GM12878 (cell line): ENCODE measurements around the gene TSPO. TPM values are rescaled to one million over a fixed set of nuclear protein-coding genes. Genes with fewer than 3 reads are reported as not detected.

Experiments
- ATAC-seq: fragments of 200-7000 bp; cut with Tn5 transposase; 3 replicates; pipeline ENCODE4 v1.9.1; 2020; ENCODE audit warnings: mild to moderate bottlenecking, moderate library complexity
- BruUV-seq: library from RNA; stranded (reverse); fragments of 400-500 nt; replicated peaks from 2 replicates; lab custom pipeline; 2021; lab: Mats Ljungman, UMichigan
- CTCF ChIA-PET: fragments of 300-600 bp; sonication (Branson Sonifier 250); formaldehyde crosslinking; extraction: SDS; loops from one replicate; lab custom pipeline; 2021; ENCODE audit warnings: inconsistent platforms; lab: Yijun Ruan, JAX
- POLR2A ChIA-PET: fragments of 350-600 bp; formaldehyde crosslinking; extraction: SDS; loops from one replicate; lab custom pipeline; 2021; ENCODE audit warnings: inconsistent platforms; lab: Charles Lee
- RAD21 ChIA-PET: fragments of 300-600 bp; sonication (Branson Sonifier 250); formaldehyde crosslinking; loops from one replicate; lab custom pipeline; 2023; ENCODE audit warnings: antibody characterized with exemption; ENCODE audit not compliant: unreplicated experiment; lab: Charles Lee
- SMC1A ChIA-PET: fragments of 300-600 bp; sonication (Branson Sonifier 250); formaldehyde crosslinking; loops from one replicate; lab custom pipeline; 2023; ENCODE audit not compliant: unreplicated experiment, uncharacterized antibody; lab: Charles Lee
- DNase-seq: peaks from one replicate; pipeline ENCODE4 v3.0.0-alpha.2; 2011; ENCODE audit warnings: low read depth, low spot score
- FAIRE-seq: peaks from 3 replicates; lab custom pipeline; 2011; peaks lifted over from hg19 to GRCh38; lab: Jason Lieb, UNC
- H2AFZ ChIP-seq: 2 replicates; pipeline ENCODE4 v1.6.0; 2011; ENCODE audit warnings: low read depth, low read length, control low read depth; ENCODE audit not compliant: control insufficient read depth
- H3K27ac ChIP-seq: 2 replicates; pipeline ENCODE4 v1.5.1; 2011; ENCODE audit warnings: control low read depth; ENCODE audit not compliant: control insufficient read depth, insufficient read depth
- H3K27me3 ChIP-seq, 2 experiments: replicated peaks in 1 of 2; 2 replicates each; pipeline versions ENCODE4 v1.6.0 to v1.6.1; 2011; ENCODE audit warnings: low read length in 1 of 2; ENCODE audit not compliant: control insufficient read depth in 2 of 2, insufficient read depth in 2 of 2
- H3K36me3 ChIP-seq, 2 experiments: 2 replicates each; pipeline ENCODE4 v1.5.1; 2011; ENCODE audit warnings: low read length in 1 of 2; ENCODE audit not compliant: control insufficient read depth in 2 of 2, insufficient read depth in 2 of 2
- H3K4me1 ChIP-seq: 2 replicates; pipeline ENCODE4 v1.6.1; 2011; ENCODE audit warnings: mild to moderate bottlenecking, low read length, moderate library complexity, mixed read lengths; ENCODE audit not compliant: control insufficient read depth, insufficient read depth
- H3K4me2 ChIP-seq: 2 replicates; pipeline ENCODE4 v1.6.0; 2011; ENCODE audit warnings: control low read depth; ENCODE audit not compliant: control insufficient read depth, insufficient read depth
- H3K4me3 ChIP-seq: fragments of 200-600 bp; sonication (generic); 2 replicates; pipeline ENCODE4 v1.5.1; 2016
- H3K79me2 ChIP-seq: 2 replicates; pipeline ENCODE4 v1.6.0; 2011; ENCODE audit warnings: low read length; ENCODE audit not compliant: control insufficient read depth, insufficient read depth
- H3K9ac ChIP-seq: 2 replicates; pipeline ENCODE4 v1.8.0; 2011; ENCODE audit warnings: low read length, control low read depth, mixed read lengths; ENCODE audit not compliant: control insufficient read depth, insufficient read depth
- H3K9me3 ChIP-seq: replicated peaks from 3 replicates; pipeline ENCODE4 v1.5.1; 2011; ENCODE audit warnings: mild to moderate bottlenecking, low read length; ENCODE audit not compliant: control insufficient read depth, insufficient read depth
- H4K20me1 ChIP-seq: 2 replicates; pipeline ENCODE4 v1.6.0; 2011; ENCODE audit not compliant: control insufficient read depth, insufficient read depth
- BCLAF1 ChIP-seq: fragments of 450-650 bp; IDR thresholded peaks from 2 replicates; pipeline ENCODE4 v1.6.1; 2017; ENCODE audit warnings: antibody characterized with exemption, mild to moderate bottlenecking, moderate library complexity
- CEBPB ChIP-seq, 2 experiments: fragments of 150-350 bp in 1 of 2; IDR thresholded peaks; 2 replicates each; pipeline ENCODE4 v1.6.1; 2012 to 2014; ENCODE audit warnings: low read depth in 2 of 2, low read length in 2 of 2, borderline replicate concordance in 1 of 2, inconsistent platforms in 1 of 2
- LARP7 ChIP-seq: fragments of 450-650 bp; IDR thresholded peaks from 2 replicates; pipeline ENCODE4 v1.6.1; 2017; ENCODE audit warnings: mild to moderate bottlenecking
- MTA3 ChIP-seq: IDR thresholded peaks from 2 replicates; pipeline ENCODE4 v1.6.1; 2012; ENCODE audit warnings: low read length, inconsistent platforms, borderline replicate concordance
- MYB ChIP-seq: fragments of 150-350 bp; IDR thresholded peaks from 2 replicates; pipeline ENCODE4 v1.6.1; 2014; ENCODE audit warnings: mild to moderate bottlenecking, low read depth, low read length, borderline replicate concordance
- NR2F1 ChIP-seq: fragments of 450-650 bp; conservative IDR thresholded peaks from 2 replicates; pipeline ENCODE4 v1.6.1; 2017; ENCODE audit warnings: mild to moderate bottlenecking
- PBX3 ChIP-seq: IDR thresholded peaks from 2 replicates; pipeline ENCODE4 v1.6.1; 2011; ENCODE audit warnings: mild to moderate bottlenecking, low read depth, low read length, moderate library complexity; ENCODE audit not compliant: insufficient replicate concordance
- PML ChIP-seq: IDR thresholded peaks from 2 replicates; pipeline ENCODE4 v1.6.1; 2012; ENCODE audit warnings: low read length, inconsistent platforms
- RBBP5 ChIP-seq: fragments of 200-600 bp; sonication (generic); conservative IDR thresholded peaks from 2 replicates; pipeline ENCODE4 v1.6.1; 2016
- STAT3 ChIP-seq: IDR thresholded peaks from 2 replicates; pipeline ENCODE4 v1.6.1; 2011; ENCODE audit warnings: low read depth, low read length, improper control_type of control experiment
- ZBTB4 ChIP-seq: fragments of 450-650 bp; formaldehyde crosslinking; IDR thresholded peaks from 2 replicates; pipeline ENCODE4 v1.4.0; 2022; ENCODE audit warnings: mild to moderate bottlenecking, moderate library complexity
- ZNF592 ChIP-seq: fragments of 450-650 bp; IDR thresholded peaks from 2 replicates; pipeline ENCODE4 v1.6.1; 2017; ENCODE audit warnings: mild to moderate bottlenecking, moderate library complexity
- WGBS: methylation state at CpG from one replicate; pipeline ENCODE4 v1.1.6; 2016; ENCODE audit warnings: low lambda C conversion rate; ENCODE audit not compliant: insufficient replicate concordance, insufficient coverage; ENCODE audit errors: missing lambda C conversion rate; 5-methylcytosine and 5-hydroxymethylcytosine counted together
- in situ Hi-C: fragments of 300-500 bp; cut with MboI; formaldehyde crosslinking; loops from 9 replicates; pipeline ENCODE4 v1.14.3; 2018; ENCODE audit warnings: mixed read lengths
- intact Hi-C: fragments of 100-400 bp; cut with micrococcal nuclease; formaldehyde crosslinking; loops from one replicate; pipeline ENCODE4 v1.14.2; 2022; ENCODE audit not compliant: unreplicated experiment
- polyA plus RNA-seq, 11 experiments: library from polyadenylated mRNA; depleted of rRNA in 4 of 11; unstranded in 6 of 11; stranded (reverse) in 5 of 11; fragments of >200 nt; fragmentation: Nextera tagmentation in 4 of 11; fragmentation: Illumina TruSeq in 1 of 11; extraction: Ambion mirVana in 4 of 11; extraction: Trizol in 1 of 11; gene quantifications; 1 replicate in 1 of 11; 2 replicates in 10 of 11; pipeline versions ENCODE4 v1.2.1 to v1.2.3, GENCODE V29; 2011 to 2016; ENCODE audit warnings: inconsistent platforms in 2 of 11, missing spikeins in 2 of 11, low read depth in 1 of 11
- total RNA-seq, 4 experiments: library from RNA; depleted of rRNA in 3 of 4; stranded (reverse); fragments of >200 nt in 3 of 4; fragmentation: Illumina TruSeq in 1 of 4; extraction: Trizol in 1 of 4; gene quantifications; 2 replicates each; pipeline versions ENCODE4 v1.2.1 to v1.2.3, GENCODE V29; 2013 to 2021

The TSPO gene
- total and polyA plus RNA-seq, 10 of the 15 experiments (the other 5 are each of a cell fraction or from before 2014, with no cell fraction given): 1.4 to 50.5 (median 18.8) TPM

- no peak overlapping the region for H3K4me3 ChIP-seq
- RAD21 ChIA-PET: no interaction called here
- 99% methylated on average over 9 of the region's 9 CpGs for WGBS
- no peaks in the 10 kb centered on the region for H3K27me3 ChIP-seq
- TF ChIP-seq ZNF592 (no peak), MTA3 (no peak), LARP7 (no peak), CEBPB (IDR thresholded peaks at IDR 0.05; ENCODE audit: borderline replicate concordance in 1 of 2, low read depth in 2 of 2, low read length in 2 of 2) (no peak), STAT3 (no peak), BCLAF1 (no peak), PML (no peak), NR2F1 (no peak), ZBTB4 (CRISPR knock-in tag) (no peak), PBX3 (no peak), RBBP5 (no peak), MYB (no peak)
- TF ChIP-seq, all 136 proteins: peak for 0
- DNase-seq (no peak), FAIRE-seq (no peak), ATAC-seq (no peak)
- no peak overlapping the region for H3K4me2 ChIP-seq
- H3K79me2 ChIP-seq: no peaks in the 10 kb centered on the region
- H3K4me1 ChIP-seq: no peaks in the 10 kb centered on the region
- no peak overlapping the region for H3K9ac ChIP-seq
- no peak overlapping the region for H3K27ac ChIP-seq
- no peaks in the 10 kb centered on the region for H4K20me1 ChIP-seq
- BruUV-seq: no TSS peak
- H3K36me3 ChIP-seq: peaks cover 2 to 12% of the 10 kb centered on the region in 2 experiments; a peak in 3 of 4 replicates
- ChIA-PET CTCF (no interaction called here), SMC1A (no interaction called here), POLR2A (no interaction called here)
- no peak overlapping the region for H2AFZ ChIP-seq
- no peaks in the 10 kb centered on the region for H3K9me3 ChIP-seq
- intact Hi-C loops (no loop called here), in situ Hi-C loops (no loop called here)
Observed at GRCh38 chr22:43173566-43173965, 22.2 kb downstream of the TSPO start.
